Mesenchymal stem cell (in vitro differentiated cells and primary cell): ENCODE results near the gene HPN.

ENCODE experiments used
- DNase-seq: peaks from one replicate; pipeline ENCODE4 v3.0.0-alpha.2; 2013
- H2AFZ ChIP-seq: one replicate; pipeline ENCODE4 v1.6.1; 2013; ENCODE audit warnings: low read depth, mild to moderate bottlenecking, control low read depth, inconsistent platforms, low read length, moderate library complexity
- H2AK5ac ChIP-seq: 2 replicates; pipeline ENCODE4 v1.6.1; 2013; ENCODE audit warnings: low read length, moderate library complexity, mild to moderate bottlenecking, inconsistent platforms; ENCODE audit not compliant: severe bottlenecking
- H2BK120ac ChIP-seq: one replicate; pipeline ENCODE4 v1.6.1; 2013; ENCODE audit warnings: low read depth, mild to moderate bottlenecking, inconsistent platforms, low read length, moderate library complexity
- H2BK12ac ChIP-seq, 2 experiments: one replicate each; pipeline ENCODE4 v1.6.1; 2013; ENCODE audit warnings: inconsistent platforms in 2 of 2, low read length in 2 of 2, mild to moderate bottlenecking in 2 of 2, moderate library complexity in 2 of 2, control low read depth in 1 of 2
- H2BK15ac ChIP-seq: one replicate; pipeline ENCODE4 v1.6.1; 2013; ENCODE audit warnings: mild to moderate bottlenecking, low read depth, inconsistent platforms; ENCODE audit not compliant: poor library complexity, severe bottlenecking
- H2BK5ac ChIP-seq: 2 replicates; pipeline ENCODE4 v1.6.1; 2013; ENCODE audit warnings: low read depth, mild to moderate bottlenecking, low read length, control low read depth, inconsistent platforms; ENCODE audit not compliant: poor library complexity, severe bottlenecking
- H3K14ac ChIP-seq, 2 experiments: one replicate each; pipeline ENCODE4 v1.6.1; 2013; ENCODE audit warnings: inconsistent platforms in 2 of 2, low read length in 2 of 2, control low read depth in 1 of 2, mild to moderate bottlenecking in 1 of 2, moderate library complexity in 1 of 2
- H3K18ac ChIP-seq, 2 experiments: one replicate each; pipeline ENCODE4 v1.6.1; 2013; ENCODE audit warnings: inconsistent platforms in 2 of 2, low read length in 2 of 2, control low read depth in 1 of 2, low read depth in 1 of 2, mild to moderate bottlenecking in 1 of 2
- H3K23ac ChIP-seq, 2 experiments: one replicate each; pipeline ENCODE4 v1.6.1; 2013; ENCODE audit warnings: inconsistent platforms in 2 of 2, low read length in 2 of 2, mild to moderate bottlenecking in 2 of 2, moderate library complexity in 2 of 2, control low read depth in 1 of 2
- H3K27ac ChIP-seq: 2 replicates; pipeline ENCODE4 v1.5.1; 2013; ENCODE audit warnings: mild to moderate bottlenecking, moderate library complexity, low read length, control low read depth, inconsistent platforms; ENCODE audit not compliant: poor library complexity, severe bottlenecking
- H3K27me3 ChIP-seq, 2 experiments: 2 replicates each; pipeline versions ENCODE4 v1.6.1 to v1.7.0; 2013; ENCODE audit warnings: low read length in 2 of 2, mild to moderate bottlenecking in 2 of 2, moderate library complexity in 2 of 2, control low read depth in 1 of 2, inconsistent platforms in 1 of 2; ENCODE audit not compliant: control insufficient read depth in 1 of 2, insufficient read depth in 1 of 2
- H3K36me3 ChIP-seq, 2 experiments: 2 replicates each; pipeline versions ENCODE4 v1.6.1 to v1.7.0; 2013; ENCODE audit warnings: low read length in 2 of 2, control low read depth in 1 of 2, inconsistent platforms in 1 of 2, low read depth in 1 of 2, mild to moderate bottlenecking in 1 of 2; ENCODE audit not compliant: insufficient read depth in 2 of 2, control insufficient read depth in 1 of 2
- H3K4ac ChIP-seq, 2 experiments: one replicate each; pipeline ENCODE4 v1.6.1; 2013; ENCODE audit warnings: inconsistent platforms in 2 of 2, low read length in 2 of 2, mild to moderate bottlenecking in 2 of 2, moderate library complexity in 2 of 2, control low read depth in 1 of 2, low read depth in 1 of 2
- H3K4me1 ChIP-seq: 2 replicates; pipeline ENCODE4 v1.6.1; 2013; ENCODE audit warnings: low read depth, low read length, control low read depth; ENCODE audit not compliant: control insufficient read depth, insufficient read depth
- H3K4me2 ChIP-seq: 2 replicates; pipeline ENCODE4 v1.6.1; 2013; ENCODE audit warnings: low read length, mild to moderate bottlenecking, inconsistent platforms; ENCODE audit not compliant: poor library complexity, severe bottlenecking
- H3K4me3 ChIP-seq, 2 experiments: 2 replicates each; pipeline versions ENCODE4 v1.5.1 to v1.7.0; 2013; ENCODE audit warnings: low read length in 2 of 2, mild to moderate bottlenecking in 2 of 2, control low read depth in 1 of 2, low read depth in 1 of 2; ENCODE audit not compliant: insufficient read depth in 1 of 2
- H3K79me1 ChIP-seq: replicated peaks from 2 replicates; pipeline ENCODE4 v1.6.1; 2013; ENCODE audit warnings: mild to moderate bottlenecking, control low read depth, low read length, inconsistent platforms; ENCODE audit not compliant: poor library complexity, severe bottlenecking
- H3K9ac ChIP-seq: 2 replicates; pipeline ENCODE4 v1.7.0; 2013; ENCODE audit warnings: mild to moderate bottlenecking, low read length, moderate library complexity
- H3K9me3 ChIP-seq: 2 replicates; pipeline ENCODE4 v1.7.0; 2013; ENCODE audit warnings: mild to moderate bottlenecking, low read length; ENCODE audit not compliant: control insufficient read depth
- H4K8ac ChIP-seq: one replicate; pipeline ENCODE4 v1.6.1; 2013; ENCODE audit warnings: inconsistent platforms, mild to moderate bottlenecking, low read length, moderate library complexity
- H4K91ac ChIP-seq: one replicate; pipeline ENCODE4 v1.6.1; 2013; ENCODE audit warnings: mild to moderate bottlenecking, low read length, inconsistent platforms
- WGBS: methylation state at CpG from one replicate; pipeline ENCODE4 v1.1.7; 2013; ENCODE audit warnings: mixed read lengths; 5-methylcytosine and 5-hydroxymethylcytosine counted together

The HPN gene

DNA sequence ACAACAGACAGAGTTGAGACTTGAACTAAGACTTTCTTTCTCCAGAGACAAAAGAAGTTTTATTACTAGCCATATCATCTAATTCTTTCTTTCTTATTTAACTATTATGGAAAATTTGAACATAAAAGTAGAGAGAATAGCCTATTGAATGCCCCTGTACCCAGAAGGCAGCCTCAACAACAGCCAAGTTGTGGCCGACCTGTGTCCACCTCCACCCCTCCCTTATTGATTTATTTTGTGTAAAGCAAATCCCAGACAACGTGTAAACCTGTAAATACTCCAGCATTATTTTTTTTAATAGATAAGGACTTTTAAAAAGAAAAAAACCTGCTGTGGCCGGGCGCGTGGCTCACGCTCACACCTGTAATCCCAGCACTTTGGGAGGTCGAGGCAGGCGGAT lies 48.0 kb downstream of the HPN start:
- Histone ChIP-seq H3K27me3 (peaks cover 0 to 31% of the 10 kb centered on the region in 2 experiments), H3K4me3 (no peak overlapping the region), H3K9ac (no peak overlapping the region), H4K8ac (no peak overlapping the region), H3K18ac (no peak overlapping the region), H3K27ac (no peak overlapping the region), H2BK120ac (no peak overlapping the region), H3K4me1 (peaks cover 11% of the 10 kb centered on the region), H2AK5ac (no peak overlapping the region), H2AFZ (no peak overlapping the region), H2BK5ac (no peak overlapping the region), H4K91ac (no peak overlapping the region), H3K23ac (no peak overlapping the region), H3K14ac (no peak overlapping the region), H3K4me2 (no peak overlapping the region), H2BK12ac (no peak overlapping the region), H3K36me3 (no peaks in the 10 kb centered on the region), H3K4ac (no peak overlapping the region), H3K79me1 (no peaks in the 10 kb centered on the region), H2BK15ac (no peak overlapping the region), H3K9me3 (no peaks in the 10 kb centered on the region)
- DNase-seq: no peak
- 89% methylated on average over 7 of the region's 8 CpGs for WGBS

DNA sequence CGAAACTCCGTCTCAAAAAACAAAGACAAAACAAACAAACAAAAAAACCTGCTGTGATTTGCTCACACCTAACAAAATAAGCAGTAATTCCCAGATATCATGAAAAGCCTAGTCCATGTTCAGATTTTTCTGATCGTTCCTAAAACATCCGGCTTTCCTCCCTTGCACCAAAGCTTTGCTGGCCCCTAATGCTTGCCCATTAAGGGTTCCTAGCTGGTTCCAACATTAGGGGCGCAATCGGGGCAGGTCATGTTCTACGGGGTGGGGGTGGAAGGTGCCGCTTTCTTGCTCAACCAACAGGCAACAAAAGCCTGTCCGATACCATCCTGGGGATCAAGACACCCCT lies 48.6 kb downstream of the HPN start:
- Histone ChIP-seq H3K4me2 (no peak overlapping the region), H3K4me3 (peak overlapping the region in 1 of 2 experiments; percentile 41), H2BK12ac (no peak overlapping the region), H4K8ac (no peak overlapping the region), H3K36me3 (no peaks in the 10 kb centered on the region), H2AFZ (no peak overlapping the region), H3K14ac (no peak overlapping the region), H3K4me1 (peaks cover 11% of the 10 kb centered on the region), H3K79me1 (no peaks in the 10 kb centered on the region), H3K27me3 (peaks cover 0 to 29% of the 10 kb centered on the region in 2 experiments), H3K9me3 (no peaks in the 10 kb centered on the region), H3K4ac (no peak overlapping the region), H4K91ac (no peak overlapping the region), H3K27ac (no peak overlapping the region), H3K23ac (no peak overlapping the region), H2BK15ac (no peak overlapping the region), H2AK5ac (no peak overlapping the region), H2BK120ac (no peak overlapping the region), H2BK5ac (no peak overlapping the region), H3K9ac (no peak overlapping the region), H3K18ac (no peak overlapping the region)
- WGBS: 72% methylated on average over 7 of the region's 9 CpGs
- DNase-seq: no peak

DNA sequence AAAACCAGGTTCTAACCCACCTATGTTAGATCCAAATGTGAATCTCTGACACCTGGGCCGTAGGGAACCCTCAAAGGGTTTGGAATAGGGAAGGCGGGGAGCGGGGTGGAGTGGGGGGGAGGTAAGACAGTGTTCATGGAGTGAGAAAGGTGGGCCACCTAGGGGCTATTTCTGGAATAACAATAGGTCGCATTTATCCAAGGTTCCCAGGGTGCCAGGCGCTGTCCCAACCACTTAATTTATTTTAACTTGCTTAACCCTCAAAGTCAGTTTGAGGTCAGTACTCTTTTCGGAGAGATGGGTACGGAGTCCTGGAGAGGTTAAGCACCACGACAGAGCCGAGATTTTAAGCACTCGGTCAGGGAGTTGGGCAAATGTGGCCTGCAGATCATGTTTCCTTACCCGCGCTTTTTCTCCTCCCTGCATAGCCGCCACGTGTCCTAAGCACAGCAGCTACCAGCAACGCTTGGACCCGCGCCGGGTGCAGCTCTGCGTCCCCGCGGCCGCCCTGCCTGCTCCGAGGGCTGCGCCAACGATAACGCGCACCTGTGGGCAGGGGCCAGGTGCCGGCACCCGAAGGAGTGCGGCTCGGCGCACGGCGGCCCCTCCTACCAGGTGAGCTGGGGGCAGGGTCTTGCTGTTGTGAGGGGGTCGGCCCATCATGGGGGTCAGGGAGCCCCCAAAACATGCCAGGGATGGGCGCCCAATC lies 49.1 kb downstream of the HPN start:
- Histone ChIP-seq H3K9ac (peak overlapping the region; percentile 32), H3K23ac (no peak overlapping the region), H2BK5ac (no peak overlapping the region), H3K18ac (no peak overlapping the region), H2AK5ac (no peak overlapping the region), H3K36me3 (no peaks in the 10 kb centered on the region), H3K4me3 (peak overlapping the region in 1 of 2 experiments; percentile 51), H3K79me1 (no peaks in the 10 kb centered on the region), H2BK15ac (no peak overlapping the region), H3K4ac (no peak overlapping the region), H3K14ac (no peak overlapping the region), H2BK120ac (no peak overlapping the region), H4K8ac (no peak overlapping the region), H3K27ac (no peak overlapping the region), H2BK12ac (no peak overlapping the region), H4K91ac (no peak overlapping the region), H3K9me3 (no peaks in the 10 kb centered on the region), H3K4me1 (peaks cover 11% of the 10 kb centered on the region), H3K27me3 (peaks cover 0 to 25% of the 10 kb centered on the region in 2 experiments), H2AFZ (peak overlapping the region; percentile 66), H3K4me2 (peak overlapping the region; percentile 30)
- DNase-seq: peak; percentile 69
- 24% methylated on average over 34 of the region's 36 CpGs for WGBS

DNA sequence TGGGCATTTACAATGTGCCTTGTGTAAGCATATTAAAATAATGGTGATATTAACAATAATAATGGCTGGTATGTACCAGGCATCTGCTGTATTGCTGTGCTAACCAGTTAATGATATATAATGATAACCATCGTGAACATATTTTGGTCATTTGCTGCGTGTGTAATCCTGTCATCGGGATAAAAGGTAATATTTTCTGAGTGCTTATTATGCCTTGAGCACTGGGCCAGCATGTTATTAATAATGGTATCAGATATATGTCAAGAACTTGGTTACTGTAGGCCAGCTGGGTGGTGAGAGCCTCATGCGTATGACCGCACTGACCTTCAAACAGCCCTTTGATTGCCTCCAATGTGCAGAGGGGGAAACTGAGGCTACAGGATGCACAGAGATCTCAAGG lies 51.9 kb downstream of the HPN start:
- H3K27me3 ChIP-seq: peaks cover 6 to 12% of the 10 kb centered on the region in 2 experiments
- peaks cover 6% of the 10 kb centered on the region for H3K4me1 ChIP-seq
- H3K23ac ChIP-seq: no peak overlapping the region
- H2BK5ac ChIP-seq: no peak overlapping the region
- H3K14ac ChIP-seq: no peak overlapping the region
- H3K9me3 ChIP-seq: no peaks in the 10 kb centered on the region
- no peak overlapping the region for H3K18ac ChIP-seq
- H3K79me1 ChIP-seq: no peaks in the 10 kb centered on the region
- no peak overlapping the region for H4K91ac ChIP-seq
- no peak overlapping the region for H3K9ac ChIP-seq
- no peak overlapping the region for H3K4ac ChIP-seq
- no peak overlapping the region for H2BK15ac ChIP-seq
- H3K4me3 ChIP-seq: no peak overlapping the region
- WGBS: 95% methylated on average over 5 of the region's 5 CpGs
- H2AFZ ChIP-seq: no peak overlapping the region
- no peak overlapping the region for H3K27ac ChIP-seq
- H3K36me3 ChIP-seq: no peaks in the 10 kb centered on the region
- H2BK12ac ChIP-seq: no peak overlapping the region
- no peak overlapping the region for H3K4me2 ChIP-seq
- no peak overlapping the region for H2AK5ac ChIP-seq
- no peak overlapping the region for H2BK120ac ChIP-seq
- DNase-seq: no peak
- H4K8ac ChIP-seq: no peak overlapping the region
